ENCODE results near the gene ILRUN. TPM values are rescaled to one million over a fixed set of nuclear protein-coding genes. Genes with fewer than 3 reads are reported as not detected.
"Not testable (repeated sequence)": the region's sequence is repeated elsewhere in the genome, so short reads cannot be mapped to it uniquely, and the experiment has no call there.

ILRUN gene
- total and polyA plus RNA-seq, 5 donors from 2014 or later, result 18.7 to 89.6 (median 23.4) TPM

DNA sequence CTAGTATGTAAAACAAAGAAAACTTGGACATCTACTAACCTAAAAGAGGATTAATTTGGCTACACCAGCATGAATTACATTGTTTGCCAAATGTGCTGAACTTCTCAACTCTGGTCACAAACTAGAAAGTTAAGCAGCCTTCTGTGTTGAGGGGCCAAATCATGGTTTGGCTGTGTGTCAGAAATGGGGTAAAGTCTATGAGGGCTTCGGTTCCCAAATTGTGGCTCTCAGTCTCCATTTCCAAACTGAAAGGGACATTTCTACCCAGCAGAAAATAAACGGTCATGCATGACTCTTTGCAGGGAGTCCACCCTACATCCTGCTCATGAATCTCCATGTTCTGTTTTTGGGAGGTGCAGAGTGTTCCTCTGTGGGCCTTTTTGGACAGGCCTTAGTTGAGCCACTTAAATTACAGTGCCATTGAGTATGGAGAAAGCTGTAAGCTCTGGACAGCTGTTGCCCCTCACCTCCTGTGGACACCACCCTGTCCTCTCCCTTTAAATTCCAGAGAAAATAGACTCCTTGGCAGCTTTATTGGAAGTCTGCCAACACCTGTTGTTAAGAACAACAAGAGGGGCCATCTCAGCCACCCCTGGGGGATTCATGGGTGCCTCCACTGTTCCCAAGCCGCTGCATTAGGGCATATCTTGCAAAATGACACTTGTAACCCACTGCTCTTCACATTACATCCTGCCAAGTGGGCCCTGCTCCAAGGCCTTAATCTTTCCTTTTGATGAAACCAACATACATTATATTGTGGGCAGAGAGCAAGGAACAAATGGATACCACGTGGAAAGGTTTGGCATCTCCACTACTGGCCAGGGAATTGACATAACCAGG is 33.3 kb upstream of the ILRUN start:
- DNase-seq (no peak), ATAC-seq (ENCODE audit: low read depth in 2 of 2) (no peak)
- peaks cover 0 to 5% (median 0%) of the 10 kb centered on the region in 7 donors for H3K9me3 Mint-ChIP-seq
- H3K27me3 ChIP-seq (ENCODE audit: control insufficient read depth, insufficient read depth, low read length), result no peaks in the 10 kb centered on the region
- no peaks in the 10 kb centered on the region for H3K36me3 Mint-ChIP-seq
- no peak overlapping the region for H3K27ac ChIP-seq (ENCODE audit: insufficient read depth, low read length, poor library complexity, severe bottlenecking)
- H3K36me3 ChIP-seq (ENCODE audit: control insufficient read depth, insufficient read depth, low read length), result no peaks in the 10 kb centered on the region
- H3K27me3 Mint-ChIP-seq, result peaks cover 8% of the 10 kb centered on the region
- no peaks in the 10 kb centered on the region for H3K9me3 ChIP-seq (ENCODE audit: control insufficient read depth in 2 of 2, low read length in 2 of 2)
- no peak overlapping the region for H3K4me3 ChIP-seq (ENCODE audit: low read depth, low read length)
- no peak overlapping the region for H3K27ac Mint-ChIP-seq
- no peaks in the 10 kb centered on the region for H3K4me1 Mint-ChIP-seq
- no peaks in the 10 kb centered on the region for H3K4me1 ChIP-seq (ENCODE audit: control insufficient read depth, insufficient read depth, low read length, poor library complexity, severe bottlenecking)
- no peak overlapping the region for H3K4me3 Mint-ChIP-seq

DNA sequence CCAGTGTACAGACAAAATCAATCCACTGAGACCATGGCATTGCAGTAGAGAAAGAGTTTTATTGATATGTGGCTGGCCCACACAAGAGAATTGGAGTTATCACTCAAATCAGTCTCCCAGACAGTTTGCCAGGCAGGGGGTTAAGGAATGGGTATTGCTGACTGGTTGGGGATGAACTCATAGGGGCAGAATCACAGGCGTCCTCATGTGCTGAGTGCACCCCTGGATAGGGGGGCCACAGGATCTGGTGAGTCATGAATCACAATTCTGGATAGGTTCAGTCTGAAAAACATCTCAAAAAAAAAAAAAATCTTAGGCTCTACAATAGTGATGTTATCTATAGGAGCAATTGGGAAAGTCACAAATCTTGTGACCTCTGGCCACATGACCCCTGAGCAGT is 29.5 kb upstream of the ILRUN start:
- Mint-ChIP-seq H3K4me3 (no peak overlapping the region), H3K27me3 (peaks cover 13% of the 10 kb centered on the region)

GRCh38 chr6:34723203-34723602 is 26.6 kb upstream of the ILRUN start:
- no peaks in the 10 kb centered on the region for H3K27me3 ChIP-seq (ENCODE audit: control insufficient read depth, insufficient read depth, low read length)
- Mint-ChIP-seq H3K4me1 (no peaks in the 10 kb centered on the region), H3K4me3 (no peak overlapping the region), H3K9me3 (peaks cover 0 to 5% (median 0%) of the 10 kb centered on the region in 7 donors), H3K27ac (no peak overlapping the region), H3K27me3 (peaks cover 17% of the 10 kb centered on the region), H3K36me3 (no peaks in the 10 kb centered on the region)
- no peak for ATAC-seq (ENCODE audit: low read depth in 2 of 2)
- no peak overlapping the region for H3K4me3 ChIP-seq (ENCODE audit: low read depth, low read length)
- no peaks in the 10 kb centered on the region for H3K36me3 ChIP-seq (ENCODE audit: control insufficient read depth, insufficient read depth, low read length)
- H3K4me1 ChIP-seq (ENCODE audit: control insufficient read depth, insufficient read depth, low read length, poor library complexity, severe bottlenecking), result no peaks in the 10 kb centered on the region
- DNase-seq, result no peak
- H3K27ac ChIP-seq (ENCODE audit: insufficient read depth, low read length, poor library complexity, severe bottlenecking), result no peak overlapping the region
- H3K9me3 ChIP-seq (ENCODE audit: control insufficient read depth in 2 of 2, low read length in 2 of 2), result no peaks in the 10 kb centered on the region

More for the DNA sequence above, 29.5 kb upstream of the ILRUN start:
- Histone ChIP-seq H3K27ac (ENCODE audit: insufficient read depth, low read length, poor library complexity, severe bottlenecking) (no peak overlapping the region), H3K9me3 (ENCODE audit: control insufficient read depth in 2 of 2, low read length in 2 of 2) (no peaks in the 10 kb centered on the region), H3K4me1 (ENCODE audit: control insufficient read depth, insufficient read depth, low read length, poor library complexity, severe bottlenecking) (no peaks in the 10 kb centered on the region), H3K4me3 (ENCODE audit: low read depth, low read length) (no peak overlapping the region), H3K36me3 (ENCODE audit: control insufficient read depth, insufficient read depth, low read length) (no peaks in the 10 kb centered on the region), H3K27me3 (ENCODE audit: control insufficient read depth, insufficient read depth, low read length) (no peaks in the 10 kb centered on the region)
- Mint-ChIP-seq H3K4me1 (no peaks in the 10 kb centered on the region), H3K9me3 (peaks cover 0 to 5% (median 0%) of the 10 kb centered on the region in 7 donors), H3K36me3 (no peaks in the 10 kb centered on the region), H3K27ac (no peak overlapping the region)
- DNase-seq (no peak), ATAC-seq (ENCODE audit: low read depth in 2 of 2) (no peak)

GRCh38 chr6:34722451-34722850 is 25.9 kb upstream of the ILRUN start:
- no peaks in the 10 kb centered on the region for H3K36me3 Mint-ChIP-seq
- H3K4me1 ChIP-seq (ENCODE audit: control insufficient read depth, insufficient read depth, low read length, poor library complexity, severe bottlenecking), result no peaks in the 10 kb centered on the region
- H3K27ac ChIP-seq (ENCODE audit: insufficient read depth, low read length, poor library complexity, severe bottlenecking), result no peak overlapping the region
- H3K4me3 Mint-ChIP-seq, result no peak overlapping the region
- H3K27me3 Mint-ChIP-seq, result peaks cover 17% of the 10 kb centered on the region
- no peaks in the 10 kb centered on the region for H3K27me3 ChIP-seq (ENCODE audit: control insufficient read depth, insufficient read depth, low read length)
- H3K9me3 ChIP-seq (ENCODE audit: control insufficient read depth in 2 of 2, low read length in 2 of 2), result no peaks in the 10 kb centered on the region
- peaks cover 0 to 5% (median 0%) of the 10 kb centered on the region in 7 donors for H3K9me3 Mint-ChIP-seq
- no peaks in the 10 kb centered on the region for H3K36me3 ChIP-seq (ENCODE audit: control insufficient read depth, insufficient read depth, low read length)
- H3K4me1 Mint-ChIP-seq, result no peaks in the 10 kb centered on the region
- ATAC-seq (ENCODE audit: low read depth in 2 of 2) (no peak), DNase-seq (no peak)
- no peak overlapping the region for H3K4me3 ChIP-seq (ENCODE audit: low read depth, low read length)
- no peak overlapping the region for H3K27ac Mint-ChIP-seq

DNA sequence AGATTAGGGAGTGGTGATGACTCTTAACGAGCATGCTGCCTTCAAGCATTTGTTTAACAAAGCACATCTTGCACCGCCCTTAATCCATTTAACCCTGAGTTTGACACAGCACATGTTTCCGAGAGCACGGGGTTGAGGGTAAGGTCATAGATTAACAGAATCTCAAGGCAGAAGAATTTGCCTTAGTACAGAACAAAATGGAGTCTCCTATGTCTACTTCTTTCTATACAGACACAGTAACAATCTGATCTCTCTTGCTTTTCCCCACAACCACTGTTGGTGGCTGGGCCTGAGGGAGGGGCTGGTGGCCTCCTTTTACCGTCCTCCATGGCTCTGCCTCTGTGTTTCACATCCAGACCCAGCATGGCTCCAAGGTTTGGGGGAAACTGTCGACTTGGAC is 23.6 kb upstream of the ILRUN start:
- not testable (repeated sequence) for H3K36me3 ChIP-seq (ENCODE audit: control insufficient read depth, insufficient read depth, low read length); H3K4me1 ChIP-seq (ENCODE audit: control insufficient read depth, insufficient read depth, low read length, poor library complexity, severe bottlenecking); H3K36me3 Mint-ChIP-seq; H3K4me1 Mint-ChIP-seq; H3K4me3 ChIP-seq (ENCODE audit: low read depth, low read length); H3K9me3 ChIP-seq (ENCODE audit: control insufficient read depth in 2 of 2, low read length in 2 of 2); H3K27ac ChIP-seq (ENCODE audit: insufficient read depth, low read length, poor library complexity, severe bottlenecking); H3K4me3 Mint-ChIP-seq; H3K27ac Mint-ChIP-seq; ATAC-seq (ENCODE audit: low read depth in 2 of 2); H3K27me3 ChIP-seq (ENCODE audit: control insufficient read depth, insufficient read depth, low read length); DNase-seq; H3K9me3 Mint-ChIP-seq
- H3K27me3 Mint-ChIP-seq, result peaks cover 21% of the 10 kb centered on the region

DNA sequence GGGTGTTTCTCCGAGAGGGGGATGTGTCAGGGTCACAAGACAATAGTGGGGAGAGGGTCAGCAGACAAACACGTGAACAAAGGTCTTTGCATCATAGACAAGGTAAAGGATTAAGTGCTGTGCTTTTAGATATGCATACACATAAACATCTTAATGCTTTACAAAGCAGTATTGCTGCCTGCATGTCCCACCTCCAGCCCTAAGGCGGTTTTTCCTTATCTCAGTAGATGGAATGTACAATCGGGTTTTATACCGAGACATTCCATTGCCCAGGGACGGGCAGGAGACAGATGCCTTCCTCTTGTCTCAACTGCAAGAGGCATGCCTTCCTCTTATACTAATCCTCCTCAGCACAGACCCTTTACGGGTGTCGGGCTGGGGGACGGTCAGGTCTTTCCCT is 23.1 kb upstream of the ILRUN start:
- H3K9me3 Mint-ChIP-seq; H3K27ac Mint-ChIP-seq; H3K36me3 ChIP-seq (ENCODE audit: control insufficient read depth, insufficient read depth, low read length); H3K27ac ChIP-seq (ENCODE audit: insufficient read depth, low read length, poor library complexity, severe bottlenecking); H3K36me3 Mint-ChIP-seq; ATAC-seq (ENCODE audit: low read depth in 2 of 2); H3K4me1 Mint-ChIP-seq; DNase-seq; H3K4me1 ChIP-seq (ENCODE audit: control insufficient read depth, insufficient read depth, low read length, poor library complexity, severe bottlenecking); H3K9me3 ChIP-seq (ENCODE audit: control insufficient read depth in 2 of 2, low read length in 2 of 2); H3K4me3 Mint-ChIP-seq; H3K27me3 ChIP-seq (ENCODE audit: control insufficient read depth, insufficient read depth, low read length); H3K4me3 ChIP-seq (ENCODE audit: low read depth, low read length): not testable (repeated sequence)
- peaks cover 21% of the 10 kb centered on the region for H3K27me3 Mint-ChIP-seq

DNA sequence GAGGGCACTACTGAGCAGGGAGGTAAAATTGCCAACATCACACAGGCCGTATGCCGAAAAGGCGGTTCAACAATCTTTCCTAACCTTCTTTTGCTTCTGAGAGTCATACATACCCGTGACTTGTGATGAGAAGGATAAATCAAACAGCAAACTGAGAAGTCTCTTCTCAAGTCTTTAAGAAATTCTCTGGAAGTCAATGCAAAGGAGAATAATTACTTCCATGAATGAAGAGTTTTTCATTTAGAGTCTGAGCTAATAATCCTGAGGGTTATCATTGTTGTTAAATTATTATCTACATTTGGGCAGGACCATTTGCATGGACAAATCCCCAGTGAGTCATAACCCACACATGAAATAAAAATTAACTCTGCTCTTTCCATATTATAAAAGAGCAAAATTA is 22.4 kb upstream of the ILRUN start:
- Histone ChIP-seq H3K27ac (ENCODE audit: insufficient read depth, low read length, poor library complexity, severe bottlenecking) (no peak overlapping the region), H3K4me3 (ENCODE audit: low read depth, low read length) (no peak overlapping the region), H3K9me3 (ENCODE audit: control insufficient read depth in 2 of 2, low read length in 2 of 2) (no peaks in the 10 kb centered on the region), H3K36me3 (ENCODE audit: control insufficient read depth, insufficient read depth, low read length) (no peaks in the 10 kb centered on the region), H3K27me3 (ENCODE audit: control insufficient read depth, insufficient read depth, low read length) (no peaks in the 10 kb centered on the region), H3K4me1 (ENCODE audit: control insufficient read depth, insufficient read depth, low read length, poor library complexity, severe bottlenecking) (no peaks in the 10 kb centered on the region)
- H3K27ac Mint-ChIP-seq, result no peak overlapping the region
- H3K9me3 Mint-ChIP-seq, result no peaks in the 10 kb centered on the region
- no peaks in the 10 kb centered on the region for H3K36me3 Mint-ChIP-seq
- no peak for ATAC-seq (ENCODE audit: low read depth in 2 of 2)
- H3K4me3 Mint-ChIP-seq, result no peak overlapping the region
- peaks cover 21% of the 10 kb centered on the region for H3K27me3 Mint-ChIP-seq
- no peak for DNase-seq
- H3K4me1 Mint-ChIP-seq, result no peaks in the 10 kb centered on the region

DNA sequence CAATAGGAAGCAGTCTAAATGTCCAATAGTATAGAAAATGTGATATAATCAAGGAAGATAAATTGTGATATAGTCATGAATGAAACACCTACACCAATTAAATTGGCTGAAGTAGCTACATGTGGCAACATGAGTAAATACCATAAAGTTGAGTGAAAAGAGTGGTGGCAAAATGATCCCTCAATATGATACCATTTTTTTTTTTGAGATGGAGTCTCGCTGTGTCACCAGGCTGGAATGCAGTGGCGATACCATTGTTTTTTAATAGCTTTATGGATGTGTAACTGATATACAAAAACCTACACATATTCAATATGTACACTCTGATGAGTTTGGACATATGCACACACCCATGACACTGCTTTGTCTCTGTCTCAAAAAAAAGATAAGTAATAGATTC is 20.9 kb upstream of the ILRUN start:
- no peaks in the 10 kb centered on the region for H3K9me3 ChIP-seq (ENCODE audit: control insufficient read depth in 2 of 2, low read length in 2 of 2)
- H3K4me1 ChIP-seq (ENCODE audit: control insufficient read depth, insufficient read depth, low read length, poor library complexity, severe bottlenecking), result no peaks in the 10 kb centered on the region
- Mint-ChIP-seq H3K4me1 (no peaks in the 10 kb centered on the region), H3K4me3 (no peak overlapping the region), H3K9me3 (peaks cover 0 to 1% (median 0%) of the 10 kb centered on the region in 7 donors), H3K27me3 (peaks cover 17% of the 10 kb centered on the region), H3K27ac (peak overlapping the region in 1 of 3 donors; percentile 13), H3K36me3 (no peaks in the 10 kb centered on the region)
- DNase-seq, result no peak
- H3K4me3 ChIP-seq (ENCODE audit: low read depth, low read length), result no peak overlapping the region
- no peak overlapping the region for H3K27ac ChIP-seq (ENCODE audit: insufficient read depth, low read length, poor library complexity, severe bottlenecking)
- H3K36me3 ChIP-seq (ENCODE audit: control insufficient read depth, insufficient read depth, low read length), result no peaks in the 10 kb centered on the region
- ATAC-seq (ENCODE audit: low read depth in 2 of 2), result no peak
- H3K27me3 ChIP-seq (ENCODE audit: control insufficient read depth, insufficient read depth, low read length), result no peaks in the 10 kb centered on the region

All from CD4-positive, CD25-positive, alpha-beta regulatory T cell (primary cell).